HepG2 (cell line): ENCODE measurements around the gene CCNQ. TPM values are rescaled to one million over a fixed set of nuclear protein-coding genes. Genes with fewer than 3 reads are reported as not detected.
A peak's percentile ranks its signal among the peaks of the same experiment; 100 is the strongest.

ENCODE experiments used
- FOXA3 ChIP-seq: IDR thresholded peaks from 2 replicates; pipeline ENCODE4 v1.6.1; 2016; ENCODE audit warnings: missing genetic modification reagents, missing compliant biosample characterization
- GATA4 ChIP-seq: sonication (generic); IDR thresholded peaks from 2 replicates; pipeline ENCODE4 v1.6.1; 2016; ENCODE audit warnings: antibody characterized with exemption, low read depth, borderline replicate concordance
- KDM2A ChIP-seq: sonication (generic); formaldehyde crosslinking; IDR thresholded peaks from 2 replicates; pipeline ENCODE4 v1.4.0; 2020; ENCODE audit warnings: low read depth, missing genetic modification reagents, borderline replicate concordance
- NKX3-1 ChIP-seq: sonication (generic); formaldehyde crosslinking; IDR thresholded peaks from 2 replicates; pipeline ENCODE4 v1.5.0; 2020; ENCODE audit warnings: missing genetic modification reagents
- PAF1 ChIP-seq: IDR thresholded peaks from 2 replicates; pipeline ENCODE4 v1.6.1; 2016; ENCODE audit warnings: missing genetic modification reagents, missing compliant biosample characterization
- PRDM15 ChIP-seq: sonication (generic); formaldehyde crosslinking; IDR thresholded peaks from 2 replicates; pipeline ENCODE4 v1.4.0; 2020; ENCODE audit warnings: missing genetic modification reagents
- TBP ChIP-seq: sonication (generic); formaldehyde crosslinking; IDR thresholded peaks from 2 replicates; pipeline ENCODE4 v1.5.0; 2020; ENCODE audit warnings: missing genetic modification reagents
- TFAP4 ChIP-seq: sonication (generic); IDR thresholded peaks from 2 replicates; pipeline ENCODE4 v1.6.1; 2016; ENCODE audit warnings: low read depth, borderline replicate concordance
- ZBTB43 ChIP-seq: sonication (generic); formaldehyde crosslinking; conservative IDR thresholded peaks from 2 replicates; pipeline ENCODE4 v1.4.0; 2020; ENCODE audit warnings: missing genetic modification reagents
- ZC3H13 ChIP-seq: sonication (generic); formaldehyde crosslinking; IDR thresholded peaks from 2 replicates; pipeline ENCODE4 v1.8.1; 2023; ENCODE audit warnings: mild to moderate bottlenecking, missing genetic modification reagents, moderate library complexity
- polyA plus RNA-seq, 8 experiments: library from polyadenylated mRNA; depleted of rRNA in 3 of 8; stranded (reverse) in 7 of 8; unstranded in 1 of 8; fragments of >200 nt; fragmentation: Illumina TruSeq in 4 of 8; extraction: Trizol in 4 of 8; gene quantifications; 2 replicates each; pipeline versions ENCODE4 v1.2.1 to v1.2.3, GENCODE V29; 2011 to 2016; ENCODE audit warnings: low read depth in 4 of 8, missing spikeins in 1 of 8, mixed read lengths in 1 of 8; ENCODE audit not compliant: insufficient read depth in 1 of 8
- total RNA-seq, 5 experiments: library from RNA; depleted of rRNA; stranded (reverse); fragments of >200 nt; fragmentation: Illumina TruSeq; extraction: Trizol; gene quantifications; 2 replicates each; pipeline ENCODE4 v1.2.3, GENCODE V29; 2016; ENCODE audit warnings: low read depth in 1 of 5
- TF ChIP-seq, protein P1 (sequence below): sonication (generic); formaldehyde crosslinking; IDR thresholded peaks from one replicate; pipeline ENCODE4 v1.5.1; 2020; ENCODE audit warnings: mild to moderate bottlenecking, missing genetic modification reagents; ENCODE audit errors: not compliant biosample characterization

The CCNQ gene
- total and polyA plus RNA-seq, 2 of the 13 experiments (the other 11 are each of a cell fraction or from before 2014, with no cell fraction given) = 15.0 to 25.5 TPM

GRCh38 chrX:153623310-153624029 is 24.5 kb upstream of the CCNQ start (continued):
- TF ChIP-seq KDM2A (CRISPR knock-in tag) (peak; percentile 15; the same call in 1 of the 2 replicates), PAF1 (CRISPR knock-in tag) (peak; percentile 35; the same call in 1 of the 2 replicates), PRDM15 (CRISPR knock-in tag) (no peak), GATA4 (peak; percentile 81), ZBTB43 (CRISPR knock-in tag) (no peak), NKX3-1 (CRISPR knock-in tag) (no peak), TBP (CRISPR knock-in tag) (no peak), TFAP4 (peak; percentile 23; the same call in 1 of the 2 replicates), FOXA3 (CRISPR knock-in tag) (peak; percentile 58), ZC3H13 (CRISPR knock-in tag) (no peak; the same call in 1 of the 2 replicates)
- TF ChIP-seq, protein P1, sequence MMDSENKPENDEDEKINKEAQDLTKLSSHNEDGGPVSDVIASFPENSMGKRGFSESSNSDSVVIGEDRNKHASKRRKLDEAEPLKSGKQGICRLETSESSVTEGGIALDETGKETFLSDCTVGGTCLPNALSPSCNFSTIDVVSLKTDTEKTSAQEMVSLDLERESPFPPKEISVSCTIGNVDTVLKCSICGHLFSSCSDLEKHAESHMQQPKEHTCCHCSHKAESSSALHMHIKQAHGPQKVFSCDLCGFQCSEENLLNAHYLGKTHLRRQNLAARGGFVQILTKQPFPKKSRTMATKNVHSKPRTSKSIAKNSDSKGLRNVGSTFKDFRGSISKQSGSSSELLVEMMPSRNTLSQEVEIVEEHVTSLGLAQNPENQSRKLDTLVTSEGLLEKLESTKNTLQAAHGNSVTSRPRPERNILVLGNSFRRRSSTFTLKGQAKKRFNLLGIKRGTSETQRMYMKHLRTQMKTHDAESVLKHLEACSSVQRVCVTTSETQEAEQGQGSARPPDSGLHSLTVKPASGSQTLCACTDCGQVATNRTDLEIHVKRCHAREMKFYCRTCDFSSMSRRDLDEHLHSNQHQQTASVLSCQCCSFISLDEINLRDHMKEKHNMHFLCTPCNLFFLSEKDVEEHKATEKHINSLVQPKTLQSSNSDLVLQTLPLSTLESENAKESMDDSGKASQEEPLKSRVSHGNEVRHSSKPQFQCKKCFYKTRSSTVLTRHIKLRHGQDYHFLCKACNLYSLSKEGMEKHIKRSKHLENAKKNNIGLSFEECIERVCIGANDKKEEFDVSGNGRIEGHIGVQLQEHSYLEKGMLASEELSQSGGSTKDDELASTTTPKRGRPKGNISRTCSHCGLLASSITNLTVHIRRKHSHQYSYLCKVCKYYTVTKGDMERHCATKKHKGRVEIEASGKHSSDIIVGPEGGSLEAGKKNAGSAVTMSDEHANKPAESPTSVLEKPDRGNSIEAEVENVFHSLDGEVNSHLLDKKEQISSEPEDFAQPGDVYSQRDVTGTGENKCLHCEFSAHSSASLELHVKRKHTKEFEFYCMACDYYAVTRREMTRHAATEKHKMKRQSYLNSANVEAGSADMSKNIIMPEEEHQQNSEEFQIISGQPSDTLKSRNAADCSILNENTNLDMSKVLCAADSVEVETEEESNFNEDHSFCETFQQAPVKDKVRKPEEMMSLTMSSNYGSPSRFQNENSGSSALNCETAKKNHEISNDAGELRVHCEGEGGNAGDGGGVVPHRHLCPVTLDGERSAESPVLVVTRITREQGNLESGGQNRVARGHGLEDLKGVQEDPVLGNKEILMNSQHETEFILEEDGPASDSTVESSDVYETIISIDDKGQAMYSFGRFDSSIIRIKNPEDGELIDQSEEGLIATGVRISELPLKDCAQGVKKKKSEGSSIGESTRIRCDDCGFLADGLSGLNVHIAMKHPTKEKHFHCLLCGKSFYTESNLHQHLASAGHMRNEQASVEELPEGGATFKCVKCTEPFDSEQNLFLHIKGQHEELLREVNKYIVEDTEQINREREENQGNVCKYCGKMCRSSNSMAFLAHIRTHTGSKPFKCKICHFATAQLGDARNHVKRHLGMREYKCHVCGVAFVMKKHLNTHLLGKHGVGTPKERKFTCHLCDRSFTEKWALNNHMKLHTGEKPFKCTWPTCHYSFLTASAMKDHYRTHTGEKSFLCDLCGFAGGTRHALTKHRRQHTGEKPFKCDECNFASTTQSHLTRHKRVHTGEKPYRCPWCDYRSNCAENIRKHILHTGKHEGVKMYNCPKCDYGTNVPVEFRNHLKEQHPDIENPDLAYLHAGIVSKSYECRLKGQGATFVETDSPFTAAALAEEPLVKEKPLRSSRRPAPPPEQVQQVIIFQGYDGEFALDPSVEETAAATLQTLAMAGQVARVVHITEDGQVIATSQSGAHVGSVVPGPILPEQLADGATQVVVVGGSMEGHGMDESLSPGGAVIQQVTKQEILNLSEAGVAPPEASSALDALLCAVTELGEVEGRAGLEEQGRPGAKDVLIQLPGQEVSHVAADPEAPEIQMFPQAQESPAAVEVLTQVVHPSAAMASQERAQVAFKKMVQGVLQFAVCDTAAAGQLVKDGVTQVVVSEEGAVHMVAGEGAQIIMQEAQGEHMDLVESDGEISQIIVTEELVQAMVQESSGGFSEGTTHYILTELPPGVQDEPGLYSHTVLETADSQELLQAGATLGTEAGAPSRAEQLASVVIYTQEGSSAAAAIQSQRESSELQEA (CRISPR knock-in tag) = no peak
